GM19351 (cell line): ENCODE data around the gene CEACAM18.
A peak's percentile ranks its signal among the peaks of the same experiment; 100 is the strongest.
"Not testable (repeated sequence)": the region's sequence is repeated elsewhere in the genome, so short reads cannot be mapped to it uniquely, and the experiment has no call there.

ENCODE experiments used
- ATAC-seq: cut with Tn5 transposase; IDR thresholded peaks from one replicate; pipeline ENCODE4 v1.9.1; 2021; ENCODE audit warnings: mild to moderate bottlenecking, moderate library complexity; ENCODE audit not compliant: unreplicated experiment

CEACAM18 gene

DNA sequence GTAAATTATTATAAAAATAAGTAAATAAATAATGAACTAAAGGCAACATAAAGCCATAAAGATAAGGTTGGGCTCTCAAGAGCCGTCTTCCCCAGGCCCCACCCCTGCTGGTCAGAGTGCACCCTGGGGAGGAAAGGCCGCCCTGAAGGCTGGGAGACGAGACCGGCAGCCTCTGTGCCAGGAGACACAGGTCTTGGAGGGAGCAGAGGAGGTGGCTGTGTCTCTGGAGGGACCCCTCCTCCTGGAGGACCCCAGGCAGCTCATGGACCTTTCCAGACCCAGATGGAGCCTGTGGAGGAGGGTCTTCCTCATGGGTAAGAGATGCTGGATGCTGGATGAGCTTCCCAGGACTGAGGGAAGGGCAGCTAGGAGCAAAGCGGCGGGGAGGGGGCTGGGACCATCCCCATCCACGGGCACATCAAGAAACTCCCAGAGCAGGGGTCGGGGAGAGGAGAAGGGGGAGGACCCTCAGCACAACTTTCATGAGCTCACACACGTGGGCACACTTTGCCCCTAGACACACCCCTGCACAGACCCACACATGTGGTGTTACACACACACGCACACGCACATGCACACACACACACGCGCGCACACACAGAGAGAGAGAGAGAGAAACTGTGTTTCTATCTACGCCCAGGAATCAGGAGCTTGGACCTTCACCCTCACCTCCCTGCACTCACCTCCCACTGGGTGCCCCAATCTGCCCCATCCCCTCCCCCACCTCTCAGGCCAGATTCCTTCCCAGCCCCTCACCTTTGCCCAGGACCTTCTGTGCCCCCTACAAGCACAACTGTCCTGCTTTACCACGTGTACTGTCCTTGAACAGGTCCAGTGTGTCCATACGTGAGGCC is at the start of gene CEACAM18:
TSS of gene CEACAM18 (plus strand) at position 159 of the 854 bp plus-strand sequence.
- no peak for ATAC-seq

DNA sequence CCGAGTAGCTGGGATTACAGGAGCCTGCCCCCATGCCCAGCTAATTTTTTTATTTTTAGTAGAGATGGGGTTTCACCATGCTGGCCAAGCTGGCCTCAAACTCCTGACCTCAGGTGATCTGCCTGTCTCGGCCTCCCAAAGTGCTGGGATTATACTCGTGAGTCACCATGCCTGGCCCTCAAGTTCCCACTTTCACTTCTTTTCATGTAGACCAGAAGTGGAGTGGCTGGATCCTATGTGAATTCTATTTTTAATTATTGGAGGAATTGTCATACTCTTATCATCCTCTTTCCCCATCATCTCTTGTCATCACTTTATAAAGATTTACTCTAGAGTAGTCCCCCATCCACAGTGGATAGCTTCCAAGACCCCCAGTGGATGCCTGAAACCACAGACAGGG is 48.1 kb upstream of the CEACAM18 start:
- no peak for ATAC-seq

DNA sequence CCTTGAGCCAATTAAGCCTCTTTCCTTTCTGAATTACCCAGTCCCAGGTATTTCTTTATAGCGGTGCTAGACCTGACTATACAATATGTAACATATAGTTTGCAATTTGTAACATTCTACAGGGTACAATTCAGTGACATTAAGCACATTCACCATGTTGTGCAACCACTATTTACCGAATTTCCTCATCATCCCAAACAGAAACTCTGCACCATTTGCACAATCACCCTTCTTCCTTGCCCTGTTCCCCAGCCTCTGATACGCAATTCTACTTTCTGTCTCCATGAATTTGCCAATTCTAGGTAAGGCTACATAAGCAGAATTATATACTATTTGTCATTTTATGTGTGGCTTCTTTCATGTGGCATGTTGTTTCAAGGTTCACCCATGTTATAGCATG is 47.2 kb upstream of the CEACAM18 start:
- no peak for ATAC-seq

DNA sequence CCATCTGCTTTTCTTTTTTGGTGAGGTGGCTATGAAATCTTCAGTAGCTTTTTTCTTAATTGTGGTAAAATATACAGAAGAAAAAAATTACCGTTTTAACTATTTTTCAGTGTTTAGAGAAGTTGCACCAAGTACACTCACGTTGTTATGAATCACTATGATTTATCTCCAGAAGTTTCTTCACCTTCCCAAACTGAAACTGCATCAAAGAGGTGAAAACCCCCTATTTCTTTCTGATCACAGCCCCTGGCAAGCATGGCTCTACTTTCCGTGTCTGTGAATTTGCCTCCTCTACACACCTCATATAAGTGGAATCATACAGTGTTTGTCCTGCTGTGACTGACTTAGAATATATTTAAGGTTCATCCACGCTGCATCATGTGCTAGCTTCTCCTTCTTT is 45.3 kb upstream of the CEACAM18 start:
- no peak for ATAC-seq

DNA sequence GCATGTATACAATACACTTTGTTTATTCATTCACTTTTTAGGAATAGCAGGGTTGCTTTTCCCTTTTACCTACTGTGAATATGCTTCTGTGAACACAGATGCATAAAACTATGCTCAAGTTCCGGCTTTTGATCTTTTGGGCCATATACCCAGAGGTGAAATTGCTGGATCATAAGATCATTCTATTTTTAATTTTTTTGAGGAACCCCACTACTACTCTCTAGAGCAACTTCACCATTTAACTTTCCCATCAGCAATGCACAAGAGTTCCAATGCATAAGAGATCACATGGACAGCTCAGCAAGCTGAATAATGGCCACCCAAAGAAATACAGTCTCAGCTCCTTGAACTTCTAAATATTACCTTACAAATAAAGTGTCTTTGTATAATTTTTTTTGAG is 43.9 kb upstream of the CEACAM18 start:
- ATAC-seq, result no peak

DNA sequence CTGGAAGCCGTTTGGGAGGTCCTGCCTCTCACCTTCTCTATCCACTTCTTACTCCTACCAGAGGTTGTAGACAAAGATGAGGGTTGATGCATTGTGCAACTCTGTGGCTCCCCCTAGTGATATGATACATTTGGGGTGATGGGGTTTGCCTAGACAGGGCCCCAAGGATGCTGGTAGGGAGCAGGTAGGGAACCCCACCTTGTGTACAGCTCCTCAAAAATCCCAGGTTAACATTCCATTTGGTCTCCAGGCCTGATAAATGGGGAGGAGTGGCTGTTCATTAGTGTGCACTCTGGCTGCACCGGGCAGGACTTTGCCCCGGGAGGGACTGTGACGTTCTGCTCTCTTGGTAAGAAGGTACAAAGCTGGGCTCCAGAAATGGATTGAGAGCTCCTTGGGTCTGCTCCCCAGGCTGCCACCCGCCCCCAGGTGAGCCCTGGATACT is 39.3 kb upstream of the CEACAM18 start:
- no peak for ATAC-seq

DNA sequence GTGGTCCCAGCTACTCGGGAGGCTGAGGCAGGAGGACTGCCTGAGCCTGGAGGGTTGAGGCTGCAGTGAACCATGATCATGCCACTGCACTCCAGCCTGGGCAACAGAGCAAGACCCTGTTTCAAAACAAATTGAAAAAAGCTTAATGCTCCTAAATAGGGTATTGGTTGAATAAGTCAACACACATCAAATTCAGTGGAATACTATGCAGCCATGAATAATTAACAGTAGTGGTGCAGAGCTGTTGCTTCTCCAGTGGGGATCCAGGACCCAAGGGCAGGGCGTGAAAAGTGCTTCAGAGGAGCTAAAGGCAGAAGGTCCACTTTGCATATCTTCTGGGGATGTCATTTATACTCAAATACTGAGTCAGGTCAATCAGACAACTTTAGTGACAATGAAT is 38.3 kb upstream of the CEACAM18 start:
- no peak for ATAC-seq

DNA sequence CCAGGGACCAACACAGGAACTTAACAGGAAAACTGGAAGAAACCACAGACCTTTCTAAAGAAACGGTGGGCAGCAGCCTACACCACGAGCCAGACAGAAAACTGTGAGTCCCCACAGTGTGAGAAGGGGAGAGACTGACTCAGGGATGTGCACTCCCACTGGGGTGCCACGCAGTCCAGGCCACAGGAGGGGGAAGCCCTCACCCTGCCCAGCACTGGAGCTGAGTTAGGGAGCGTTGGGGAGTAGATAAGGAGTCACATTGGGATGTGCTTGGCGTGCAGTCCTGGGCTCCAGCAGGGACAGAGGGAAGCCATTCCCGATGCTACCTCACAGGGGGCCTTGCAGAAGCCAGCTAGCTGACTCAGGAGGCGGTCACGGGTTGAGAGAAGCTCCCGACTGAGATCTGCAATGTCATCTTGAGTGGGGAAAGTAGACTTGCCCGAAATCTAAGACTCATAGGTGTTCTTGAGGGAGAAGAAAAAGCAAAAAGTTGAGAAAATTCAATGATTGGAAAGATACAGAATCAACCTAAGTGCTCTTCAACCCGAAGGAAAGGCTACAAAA is 37.4 kb upstream of the CEACAM18 start:
- no peak for ATAC-seq

DNA sequence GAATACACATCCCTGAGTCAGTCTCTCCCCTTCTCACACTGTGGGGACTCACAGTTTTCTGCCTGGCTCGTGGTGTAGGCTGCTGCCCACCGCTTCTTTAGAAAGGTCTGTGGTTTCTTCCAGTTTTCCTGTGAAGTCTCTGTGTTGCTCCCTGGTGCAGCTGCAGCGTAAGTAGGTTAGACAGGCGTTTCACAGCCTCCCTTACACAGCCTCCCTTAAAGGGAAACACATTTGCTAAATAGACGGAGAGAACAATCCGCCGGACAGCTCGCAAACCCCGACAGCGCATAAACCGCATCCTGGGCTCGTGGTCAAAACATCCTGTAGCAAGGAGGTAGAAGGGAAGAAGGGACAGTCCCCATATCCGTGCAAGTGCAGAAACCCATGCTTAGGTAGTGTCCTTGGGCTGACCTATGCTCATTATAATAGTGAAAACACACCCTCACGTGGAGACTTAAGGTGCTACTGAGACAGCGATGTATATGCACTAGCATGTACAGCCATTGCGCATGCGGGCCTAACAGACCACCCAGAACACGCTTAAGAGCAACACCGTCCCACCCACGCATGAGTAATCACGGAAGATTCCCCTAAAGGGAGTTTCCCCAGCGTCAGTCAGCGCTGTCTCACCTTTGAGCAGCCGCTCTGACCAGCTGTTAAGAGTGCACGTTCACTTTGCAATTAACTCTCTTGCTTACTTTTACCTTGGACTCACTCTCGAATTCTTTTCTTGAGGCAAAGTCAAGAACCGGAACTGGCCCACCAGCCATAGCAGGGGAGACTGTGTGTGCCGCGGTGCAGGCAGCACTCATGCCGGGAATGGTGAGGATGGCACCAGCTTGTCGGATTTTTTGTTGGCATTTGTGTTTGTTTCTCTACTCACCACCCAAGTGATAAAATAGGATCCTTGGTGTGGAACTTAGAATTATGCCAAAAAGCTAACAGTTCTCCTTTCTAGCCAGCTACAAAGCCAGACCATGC is 36.6 kb upstream of the CEACAM18 start:
- ATAC-seq, result peak; percentile 97

DNA sequence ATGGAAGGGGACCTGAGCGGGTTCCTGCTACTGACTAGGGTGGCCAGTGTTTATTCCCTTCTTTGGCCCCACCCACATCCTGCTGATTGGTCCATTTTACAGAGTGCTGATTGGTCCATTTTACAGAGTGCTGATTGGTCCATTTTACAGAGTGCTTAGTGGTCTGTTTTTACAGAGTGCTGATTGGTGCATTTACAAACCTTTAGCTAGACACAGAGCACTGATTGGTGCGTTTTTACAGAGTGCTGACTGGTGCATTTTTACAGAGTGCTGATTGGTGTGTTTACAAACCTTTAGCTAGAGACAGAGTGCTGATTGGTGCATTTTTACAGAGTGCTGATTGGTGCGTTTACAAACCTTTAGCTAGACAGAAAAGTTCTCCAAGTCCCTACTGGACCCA is 30.8 kb upstream of the CEACAM18 start:
- ATAC-seq, result not testable (repeated sequence)

DNA sequence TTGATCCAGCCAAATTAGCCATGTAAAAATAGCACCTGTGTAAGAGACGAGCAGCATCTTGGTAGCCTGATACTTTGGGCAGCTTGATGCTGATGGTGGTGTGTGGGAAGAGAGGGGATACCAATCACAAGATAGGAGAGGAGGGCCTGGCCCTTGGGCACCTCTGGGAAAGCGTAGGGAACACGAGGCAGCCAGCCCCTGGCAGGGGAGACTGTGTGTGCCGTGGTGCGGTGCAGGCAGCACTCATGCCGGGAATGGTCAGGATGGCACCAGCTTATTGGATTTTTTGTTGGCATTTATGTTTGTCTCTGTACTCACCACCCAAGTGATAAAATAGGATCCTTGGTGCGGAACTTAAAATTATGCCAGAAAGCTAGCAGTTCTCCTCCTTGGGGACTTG is 30.3 kb upstream of the CEACAM18 start:
- ATAC-seq, result no peak

DNA sequence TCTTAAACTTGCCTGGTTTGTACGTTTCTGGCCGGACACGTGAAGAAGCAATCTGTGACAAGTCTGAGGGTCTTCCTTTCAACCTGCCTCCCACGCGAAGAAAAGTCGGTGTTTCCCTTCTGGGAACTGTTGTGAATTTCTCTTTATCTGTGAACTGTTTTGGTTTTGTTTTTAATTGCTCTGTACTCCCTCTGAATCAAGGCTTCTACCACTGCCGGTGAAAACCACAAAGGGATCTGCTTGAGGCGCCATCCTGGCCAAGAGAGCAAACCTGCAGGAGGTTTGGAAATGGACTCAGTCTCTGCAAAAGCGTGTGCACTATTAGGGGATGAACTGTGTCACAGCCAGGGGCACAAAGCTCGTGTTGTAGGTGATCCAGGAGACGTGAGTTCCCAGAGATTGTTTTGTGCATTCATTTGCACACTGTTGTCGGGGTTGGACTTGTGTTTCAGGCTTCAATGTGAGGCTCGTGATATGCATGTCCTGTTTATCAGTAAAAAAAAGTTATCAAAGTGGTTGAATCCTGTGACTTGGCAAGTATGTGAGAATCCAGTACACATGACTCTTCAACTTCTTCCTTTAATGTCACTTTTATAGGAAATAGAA is 29.8 kb upstream of the CEACAM18 start:
- ATAC-seq, result no peak

DNA sequence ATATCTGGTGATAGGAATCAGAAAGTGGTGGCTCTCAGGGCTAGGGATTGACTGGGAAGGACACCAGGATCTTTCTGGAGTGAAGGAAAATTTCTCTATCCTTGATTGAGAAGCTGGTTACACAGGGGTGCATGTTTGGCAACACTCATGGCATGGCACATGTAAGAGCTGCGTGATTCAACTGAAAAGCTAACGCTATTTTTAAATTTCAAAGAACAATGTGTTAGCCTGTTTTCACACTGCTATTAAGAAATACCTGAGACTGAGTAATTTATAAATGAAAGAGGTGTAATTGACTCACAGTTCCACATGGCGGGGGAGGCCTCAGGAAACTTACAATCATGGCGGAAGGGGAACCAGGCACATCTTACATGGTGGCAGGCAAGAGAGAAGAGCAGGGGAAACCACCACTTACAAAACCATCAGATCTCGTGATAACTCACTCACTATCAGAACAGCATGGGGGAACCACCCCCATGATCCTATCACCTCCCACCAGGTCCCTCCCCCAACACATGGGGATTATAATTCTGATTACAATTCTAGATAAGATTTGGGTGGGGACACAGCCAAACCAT is 27.5 kb upstream of the CEACAM18 start:
- no peak for ATAC-seq

DNA sequence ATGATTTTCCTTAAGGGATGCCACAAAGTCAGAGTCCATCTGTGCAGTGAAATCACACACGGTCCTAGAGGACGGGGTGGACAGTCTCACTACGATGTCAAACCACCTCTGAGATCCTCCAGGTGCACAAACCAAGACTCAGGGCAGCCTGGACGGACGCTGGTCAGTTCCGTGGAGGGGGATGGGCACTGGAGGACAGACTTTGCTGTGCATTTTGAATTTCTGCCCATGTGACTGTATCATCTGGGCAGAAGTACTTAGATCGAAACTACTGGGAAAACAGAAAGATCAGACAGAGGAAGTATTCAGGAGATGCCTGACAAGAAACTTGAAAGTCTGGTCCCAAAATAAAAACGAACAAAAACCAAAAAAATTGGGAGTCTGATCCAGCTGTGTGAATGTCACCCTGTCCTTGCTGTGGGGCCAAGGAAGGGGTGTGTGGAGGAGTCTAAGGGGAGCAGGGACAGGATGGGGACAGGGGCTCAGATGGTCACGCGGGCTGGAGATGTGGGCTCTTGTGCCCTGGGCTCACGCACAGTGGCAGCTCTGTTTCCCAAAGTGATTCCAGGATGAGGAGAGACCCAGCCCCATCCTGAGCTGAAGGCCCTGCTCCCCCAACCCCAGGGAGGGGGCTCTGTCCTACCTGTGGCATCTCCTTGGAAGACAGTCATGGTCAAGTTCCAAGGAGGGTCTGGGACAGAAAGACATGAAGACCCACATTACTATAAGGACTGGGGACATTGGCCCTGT is 21.6 kb upstream of the CEACAM18 start:
- ATAC-seq, result no peak

DNA sequence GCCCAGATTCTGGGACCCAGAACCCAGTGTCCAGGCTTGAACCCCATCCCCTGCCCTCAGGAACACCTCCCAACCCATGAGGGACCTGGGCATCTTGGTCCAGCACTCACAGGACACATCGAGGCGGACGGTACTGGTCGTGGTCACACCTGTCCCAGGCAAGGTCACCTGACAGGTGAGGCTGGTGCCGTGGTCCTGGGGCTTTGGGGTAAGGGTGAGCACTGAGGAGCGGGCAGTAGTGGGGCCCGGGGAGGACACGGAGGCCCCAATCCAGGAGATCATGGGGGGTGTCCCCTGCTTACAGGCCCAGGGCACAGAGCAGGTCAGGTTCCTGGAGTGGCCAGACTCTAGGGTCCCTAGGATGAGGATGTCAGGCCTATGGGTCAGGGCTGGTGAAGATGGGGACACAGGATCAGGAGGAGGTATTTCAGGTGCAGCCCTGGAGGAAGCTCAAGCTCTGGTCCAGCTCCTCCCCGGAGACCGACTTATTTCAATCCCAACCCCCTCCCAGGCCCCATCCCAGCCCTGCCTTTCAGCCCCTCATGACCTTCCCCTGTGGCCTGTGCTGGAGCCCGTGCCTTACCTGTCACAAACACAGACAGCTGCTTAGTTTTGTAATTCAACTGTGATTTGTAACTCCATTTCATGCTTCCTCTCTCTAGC is 20.9 kb upstream of the CEACAM18 start:
- ATAC-seq, result no peak

DNA sequence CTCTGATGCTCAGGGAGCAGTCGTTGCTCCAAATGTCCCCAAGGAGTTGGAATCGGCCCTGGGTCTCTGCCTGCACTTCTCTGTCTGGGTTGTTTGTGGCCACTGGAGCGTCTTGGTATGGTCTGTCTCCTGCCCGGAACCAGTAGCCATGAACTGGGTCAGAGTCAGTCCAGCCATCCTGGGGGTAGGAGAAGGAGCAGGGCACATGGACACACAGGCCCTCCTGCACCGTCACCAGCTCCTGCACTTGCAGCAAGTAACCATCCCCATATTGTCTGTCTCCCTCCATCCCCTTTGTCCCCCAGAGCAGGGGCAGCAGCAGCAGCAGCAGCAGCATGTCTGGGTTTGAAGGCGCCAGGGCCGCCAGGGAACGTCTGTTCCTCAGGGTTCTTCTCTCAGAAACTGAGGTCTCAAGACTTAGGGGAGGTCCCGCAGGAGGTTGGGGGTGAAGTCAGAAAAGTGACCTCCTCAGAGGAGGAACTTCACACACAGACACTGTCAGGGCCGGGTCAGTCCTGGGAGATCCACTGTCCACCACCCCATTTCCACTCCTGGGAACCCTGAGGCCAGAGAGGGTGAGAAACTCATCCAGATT is 20.2 kb upstream of the CEACAM18 start, which contains the start of gene SIGLEC8:
TSS of gene SIGLEC8 (minus strand) at position 404 of the 595 bp plus-strand sequence. CDS start at position 337, 67 bp downstream.
- no peak for ATAC-seq

DNA sequence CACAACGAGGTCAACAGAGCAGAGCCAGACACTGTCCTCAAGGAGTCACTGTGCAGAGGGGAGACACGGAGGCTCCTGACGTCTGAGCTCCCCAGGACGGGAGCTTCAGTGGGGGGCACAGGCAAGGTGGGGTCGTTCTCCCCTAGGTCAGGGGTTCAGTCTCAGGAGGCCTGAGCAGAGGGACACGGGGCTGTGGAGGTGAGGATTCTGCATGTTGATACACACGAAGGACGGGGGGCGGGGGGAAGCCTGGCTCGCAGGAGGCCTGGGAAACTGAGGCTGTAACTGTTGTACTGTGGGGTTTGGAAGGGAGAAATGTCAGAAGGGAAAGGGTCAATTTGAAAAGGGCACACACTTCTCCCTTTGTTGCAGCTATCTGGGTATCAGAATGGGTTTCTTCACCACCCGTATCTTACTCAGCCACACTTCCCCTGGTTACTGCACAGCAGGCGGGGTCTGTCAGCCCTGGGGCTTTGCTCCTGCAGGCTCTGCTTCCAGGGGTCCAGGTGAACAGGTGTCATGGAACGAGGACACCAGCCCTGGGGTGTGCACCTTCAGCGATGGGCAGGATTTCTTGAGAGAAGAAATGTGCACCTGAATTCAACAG is 19.3 kb upstream of the CEACAM18 start:
- ATAC-seq, result no peak
